ENCODE data around the gene OTOF. TPM values are rescaled to one million over a fixed set of nuclear protein-coding genes. Genes with fewer than 3 reads are reported as not detected.

OTOF gene
- total RNA-seq, 1 experiment from 2014 or later: 0.10 TPM

DNA sequence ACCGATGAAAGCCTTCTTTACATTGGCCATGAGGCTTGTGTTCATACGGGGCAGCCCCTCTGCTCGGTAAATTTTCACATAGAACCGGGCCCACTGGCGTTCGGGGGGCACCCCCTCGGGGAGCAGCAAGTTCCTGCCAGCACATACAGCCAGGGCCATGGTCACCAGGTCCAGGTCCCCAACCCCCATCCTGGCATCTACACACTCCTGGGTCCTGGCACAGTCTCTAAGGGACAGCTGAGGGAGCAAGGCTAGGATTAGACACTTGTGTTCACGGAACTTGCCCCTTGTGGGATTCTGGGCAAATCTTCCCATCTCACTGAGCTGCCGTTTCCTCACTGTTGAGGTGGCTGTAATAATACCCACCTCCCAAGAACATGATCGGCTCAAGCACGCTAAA lies 5.6 kb upstream of the OTOF start:
- Histone ChIP-seq H3K4me3 (replicated peaks in 1 of 2; ENCODE audit: low read depth in 1 of 2, low read length in 2 of 2) (no peak overlapping the region), H4K20me1 (ENCODE audit: insufficient read depth) (no peaks in the 10 kb centered on the region), H3K9ac (ENCODE audit: low read length) (no peak overlapping the region), H3K9me3 (ENCODE audit: control insufficient read depth in 1 of 2, insufficient read depth in 1 of 2, low read depth in 1 of 2, low read length in 2 of 2) (no peaks in the 10 kb centered on the region), H3K79me2 (ENCODE audit: insufficient read depth, low read length) (no peaks in the 10 kb centered on the region), H3K36me3 (ENCODE audit: control insufficient read depth in 1 of 2, insufficient read depth in 2 of 2, low read length in 2 of 2) (no peaks in the 10 kb centered on the region), H3K4me2 (ENCODE audit: low read length) (no peak overlapping the region), H2AFZ (ENCODE audit: low read depth, low read length, poor library complexity, severe bottlenecking) (no peak overlapping the region), H3K27me3 (ENCODE audit: insufficient read depth, low read length) (0 out of 2 replicates have a peak, but pooled peaks cover 4% of the 10 kb centered on the region), H3K9me2 (ENCODE audit: insufficient read depth) (no peaks in the 10 kb centered on the region), H3K27ac (ENCODE audit: low read depth, low read length) (no peak overlapping the region), H3K4me1 (ENCODE audit: control insufficient read depth in 1 of 2, insufficient read depth in 2 of 2, low read length in 2 of 2) (no peaks in the 10 kb centered on the region)
- ATAC-seq (no peak), DNase-seq (ENCODE audit: low read depth, low spot score) (no peak)
- no TSS peak for BruUV-seq (replicated peaks)
- POLR2A ChIA-PET: no interaction called here
- TF ChIP-seq CEBPB (IDR thresholded peaks at IDR 0.05; ENCODE audit: low read depth): no peak
- RAD21 ChIA-PET (ENCODE audit: low non-redundant PET in 1 of 2, low total read pairs in 2 of 2, uncharacterized antibody in 2 of 2, unreplicated experiment in 2 of 2): no interaction called here
- CTCF ChIA-PET: no interaction called here
- intact Hi-C loops (cut with micrococcal nuclease): no loop called here

DNA sequence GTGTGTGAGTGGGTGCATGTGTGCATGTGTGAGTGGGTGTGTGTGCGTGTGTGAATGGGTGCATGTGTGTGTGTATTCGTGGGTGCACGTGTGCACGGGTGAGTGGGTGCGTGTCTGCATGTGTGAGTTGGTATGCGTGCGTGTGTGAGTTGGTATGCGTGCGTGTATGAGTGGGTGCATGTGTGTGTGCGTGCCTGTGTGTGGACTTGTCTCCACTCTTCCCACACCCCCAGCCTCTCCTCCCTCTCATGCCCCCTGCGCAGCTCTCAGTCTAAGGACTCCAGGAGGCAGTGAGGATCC lies 5.1 kb upstream of the OTOF start:
- BruUV-seq (replicated peaks): no TSS peak
- H2AFZ ChIP-seq (ENCODE audit: low read depth, low read length, poor library complexity, severe bottlenecking): no peak overlapping the region
- 0 out of 2 replicates have a peak, but pooled peaks cover 4% of the 10 kb centered on the region for H3K27me3 ChIP-seq (ENCODE audit: insufficient read depth, low read length)
- no peaks in the 10 kb centered on the region for H4K20me1 ChIP-seq (ENCODE audit: insufficient read depth)
- no peaks in the 10 kb centered on the region for H3K4me1 ChIP-seq (ENCODE audit: control insufficient read depth in 1 of 2, insufficient read depth in 2 of 2, low read length in 2 of 2)
- no peaks in the 10 kb centered on the region for H3K79me2 ChIP-seq (ENCODE audit: insufficient read depth, low read length)
- no peaks in the 10 kb centered on the region for H3K36me3 ChIP-seq (ENCODE audit: control insufficient read depth in 1 of 2, insufficient read depth in 2 of 2, low read length in 2 of 2)
- no peaks in the 10 kb centered on the region for H3K9me2 ChIP-seq (ENCODE audit: insufficient read depth)
- no peak for DNase-seq (ENCODE audit: low read depth, low spot score)
- ChIA-PET RAD21 (ENCODE audit: low non-redundant PET in 1 of 2, low total read pairs in 2 of 2, uncharacterized antibody in 2 of 2, unreplicated experiment in 2 of 2) (no interaction called here), CTCF (no interaction called here), POLR2A (no interaction called here)
- H3K9ac ChIP-seq (ENCODE audit: low read length): no peak overlapping the region
- H3K9me3 ChIP-seq (ENCODE audit: control insufficient read depth in 1 of 2, insufficient read depth in 1 of 2, low read depth in 1 of 2, low read length in 2 of 2): no peaks in the 10 kb centered on the region
- no peak for ATAC-seq
- H3K4me3 ChIP-seq (replicated peaks in 1 of 2; ENCODE audit: low read depth in 1 of 2, low read length in 2 of 2): no peak overlapping the region
- H3K4me2 ChIP-seq (ENCODE audit: low read length): no peak overlapping the region
- H3K27ac ChIP-seq (ENCODE audit: low read depth, low read length): no peak overlapping the region
- TF ChIP-seq JUND (IDR thresholded peaks at IDR 0.05) (no peak), CEBPB (IDR thresholded peaks at IDR 0.05; ENCODE audit: low read depth) (no peak)
- intact Hi-C loops (cut with micrococcal nuclease): no loop called here

DNA sequence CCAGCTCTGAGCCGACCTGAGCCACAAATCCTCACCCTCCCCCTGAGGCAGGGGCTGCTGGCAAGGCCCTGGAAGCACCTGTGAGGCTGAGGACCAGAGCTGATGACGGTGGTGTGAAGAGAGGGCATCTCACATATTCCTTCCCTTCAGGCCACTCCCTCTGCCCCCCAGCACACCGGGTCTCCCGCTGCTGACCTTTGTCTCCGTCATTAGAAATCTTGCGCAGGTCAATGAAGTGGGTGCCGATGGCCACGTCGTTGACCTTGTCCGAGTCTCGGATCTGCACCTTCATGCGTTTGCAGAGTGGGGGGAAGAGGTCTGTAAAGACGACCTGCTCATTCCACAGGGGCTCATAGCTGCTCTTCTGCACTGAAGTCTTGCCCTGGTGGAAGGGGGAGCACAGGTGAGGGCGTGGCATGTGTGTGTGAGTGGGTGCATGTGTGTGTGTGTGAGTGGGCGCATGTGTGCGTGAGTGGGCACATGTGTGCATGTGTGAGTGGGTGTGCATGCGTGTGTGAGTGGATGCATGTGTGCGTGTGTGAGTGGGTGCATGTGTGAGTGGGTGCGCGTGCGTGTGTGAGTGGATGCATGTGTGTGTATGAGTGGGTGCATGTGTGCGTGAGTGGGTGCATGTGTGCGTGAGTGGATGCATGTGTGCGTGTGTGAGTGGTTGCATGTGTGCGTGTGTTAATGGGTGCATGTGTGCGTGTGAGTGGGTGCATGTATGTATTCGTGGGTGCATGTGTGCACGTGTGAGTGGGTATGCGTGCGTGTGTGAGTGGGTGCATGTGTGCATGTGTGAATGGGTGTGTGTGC lies 4.5 kb upstream of the OTOF start:
- Histone ChIP-seq H3K4me3 (replicated peaks in 1 of 2; ENCODE audit: low read depth in 1 of 2, low read length in 2 of 2) (no peak overlapping the region), H3K9ac (ENCODE audit: low read length) (no peak overlapping the region), H3K4me2 (ENCODE audit: low read length) (no peak overlapping the region), H2AFZ (ENCODE audit: low read depth, low read length, poor library complexity, severe bottlenecking) (no peak overlapping the region), H3K9me3 (ENCODE audit: control insufficient read depth in 1 of 2, insufficient read depth in 1 of 2, low read depth in 1 of 2, low read length in 2 of 2) (no peaks in the 10 kb centered on the region), H3K9me2 (ENCODE audit: insufficient read depth) (no peaks in the 10 kb centered on the region), H4K20me1 (ENCODE audit: insufficient read depth) (no peaks in the 10 kb centered on the region), H3K4me1 (ENCODE audit: control insufficient read depth in 1 of 2, insufficient read depth in 2 of 2, low read length in 2 of 2) (no peaks in the 10 kb centered on the region), H3K79me2 (ENCODE audit: insufficient read depth, low read length) (no peaks in the 10 kb centered on the region), H3K27ac (ENCODE audit: low read depth, low read length) (no peak overlapping the region), H3K36me3 (ENCODE audit: control insufficient read depth in 1 of 2, insufficient read depth in 2 of 2, low read length in 2 of 2) (no peaks in the 10 kb centered on the region), H3K27me3 (ENCODE audit: insufficient read depth, low read length) (0 out of 2 replicates have a peak, but pooled peaks cover 4% of the 10 kb centered on the region)
- no peak for TF ChIP-seq YY1 (IDR thresholded peaks at IDR 0.05; ENCODE audit: extremely low read depth, insufficient replicate concordance, low read depth, low read length)
- no peak for DNase-seq (ENCODE audit: low read depth, low spot score)
- ChIA-PET POLR2A (no interaction called here), RAD21 (ENCODE audit: low non-redundant PET in 1 of 2, low total read pairs in 2 of 2, uncharacterized antibody in 2 of 2, unreplicated experiment in 2 of 2) (no interaction called here), CTCF (no interaction called here)
- intact Hi-C loops (cut with micrococcal nuclease): no loop called here
- no TSS peak for BruUV-seq (replicated peaks)
- ATAC-seq: no peak

Data from HCT116 (cell line).